K562 (cell line): ENCODE measurements around the gene ABLIM2. TPM values are rescaled to one million over a fixed set of nuclear protein-coding genes. Genes with fewer than 3 reads are reported as not detected.

Source experiments
- ATAC-seq: fragments of 200-7000 bp; cut with Tn5 transposase; 3 replicates; pipeline ENCODE4 v1.9.1; 2020; ENCODE audit warnings: moderate library complexity
- BruUV-seq: library from RNA; stranded (reverse); fragments of 400-500 nt; replicated peaks from 2 replicates; lab custom pipeline; 2021; lab: Mats Ljungman, UMichigan
- CTCF ChIA-PET: fragments of 300-600 bp; formaldehyde crosslinking; extraction: SDS; loops from one replicate; lab custom pipeline; 2021; ENCODE audit warnings: low intra/inter-chr PET ratio; lab: Yijun Ruan, JAX
- POLR2A ChIA-PET: fragments of 300-600, 350-650 bp; sonication (Branson Sonifier 250); formaldehyde crosslinking; extraction: SDS; loops from one replicate; lab custom pipeline; 2021; ENCODE audit warnings: antibody characterized with exemption, inconsistent platforms; lab: Yijun Ruan, JAX
- DNase-seq, 4 experiments: peaks; one replicate each; pipeline versions ENCODE4 v3.0.0 to v3.0.0-alpha.2; 2011 to 2018; ENCODE audit warnings: low spot score in 3 of 4, mixed read lengths in 3 of 4; ENCODE audit errors: extremely low read depth in 1 of 4
- FAIRE-seq: peaks from 2 replicates; lab custom pipeline; 2011; peaks lifted over from hg19 to GRCh38; lab: Jason Lieb, UNC
- H2AFZ ChIP-seq: 2 replicates; pipeline ENCODE4 v1.6.0; 2011; ENCODE audit warnings: low read depth, low read length, control low read depth, inconsistent platforms
- H3K27ac ChIP-seq: fragments of 200-600 bp; 3 replicates; pipeline ENCODE4 v1.8.0; 2011; ENCODE audit warnings: low read depth, mild to moderate bottlenecking, control low read depth, inconsistent platforms, low read length, moderate library complexity, mixed read lengths; ENCODE audit errors: extremely low read depth
- H3K27me3 ChIP-seq, 2 experiments: fragments of 300-600 bp in 1 of 2; 2 replicates in 1 of 2; 3 replicates in 1 of 2; pipeline versions ENCODE4 v1.6.0 to v1.8.0; 2011; ENCODE audit warnings: inconsistent platforms in 2 of 2, low read length in 2 of 2, mild to moderate bottlenecking in 1 of 2, mixed read lengths in 1 of 2, moderate library complexity in 1 of 2; ENCODE audit not compliant: control insufficient read depth in 2 of 2, insufficient read depth in 2 of 2
- H3K36me3 ChIP-seq: fragments of 300-600 bp; 3 replicates; pipeline ENCODE4 v1.8.0; 2011; ENCODE audit warnings: mild to moderate bottlenecking, low read length, inconsistent platforms; ENCODE audit not compliant: control insufficient read depth, insufficient read depth
- H3K4me1 ChIP-seq, 2 experiments: fragments of 200-600 bp in 1 of 2; replicated peaks in 1 of 2; 2 replicates in 1 of 2; 3 replicates in 1 of 2; pipeline versions ENCODE4 v1.5.1 to v1.8.0; 2011; ENCODE audit warnings: inconsistent platforms in 2 of 2, low read length in 2 of 2, mild to moderate bottlenecking in 1 of 2, mixed read lengths in 1 of 2, moderate library complexity in 1 of 2; ENCODE audit not compliant: control insufficient read depth in 2 of 2, insufficient read depth in 2 of 2
- H3K4me2 ChIP-seq: 2 replicates; pipeline ENCODE4 v1.6.1; 2011; ENCODE audit warnings: low read length, control low read depth, inconsistent platforms, mixed read lengths; ENCODE audit not compliant: insufficient read depth
- H3K4me3 ChIP-seq: fragments of 200-600 bp; sonication (generic), shearing (Covaris generic); 2 replicates; pipeline ENCODE4 v1.5.1; 2016; ENCODE audit warnings: control low read depth, inconsistent platforms
- H3K79me2 ChIP-seq: fragments of 200-600 bp; 3 replicates; pipeline ENCODE4 v1.8.0; 2011; ENCODE audit warnings: low read length, inconsistent platforms; ENCODE audit not compliant: control insufficient read depth, insufficient read depth
- H3K9ac ChIP-seq, 2 experiments: 2 replicates each; pipeline versions ENCODE4 v1.6.0 to v1.6.1; 2011; ENCODE audit warnings: low read depth in 2 of 2, low read length in 2 of 2, control low read depth in 1 of 2, inconsistent platforms in 1 of 2, mild to moderate bottlenecking in 1 of 2, mixed read lengths in 1 of 2; ENCODE audit not compliant: insufficient read depth in 1 of 2
- H3K9me1 ChIP-seq: one replicate; pipeline ENCODE4 v1.6.0; 2011; ENCODE audit warnings: inconsistent platforms, mild to moderate bottlenecking, low read length, moderate library complexity; ENCODE audit not compliant: control insufficient read depth, insufficient read depth
- H3K9me3 ChIP-seq: replicated peaks from 2 replicates; pipeline ENCODE4 v1.5.1; 2011; ENCODE audit warnings: low read depth, low read length, inconsistent platforms; ENCODE audit not compliant: control insufficient read depth, insufficient read depth
- H4K20me1 ChIP-seq: replicated peaks from 2 replicates; pipeline ENCODE4 v1.6.1; 2011; ENCODE audit warnings: low read length, inconsistent platforms, mixed read lengths; ENCODE audit not compliant: control insufficient read depth, insufficient read depth
- BHLHE40 ChIP-seq: IDR thresholded peaks from 2 replicates; pipeline ENCODE4 v1.6.1; 2011; ENCODE audit warnings: low read length, improper control_type of control experiment
- CBFB ChIP-seq: sonication (generic); formaldehyde crosslinking; IDR thresholded peaks from 2 replicates; pipeline ENCODE4 v1.4.0; 2020; ENCODE audit warnings: mild to moderate bottlenecking, missing genetic modification reagents
- CREB1 ChIP-seq, 2 experiments: sonication (generic) in 1 of 2; formaldehyde crosslinking in 1 of 2; IDR thresholded peaks; 2 replicates each; pipeline versions ENCODE4 v1.6.1 to v1.8.0; 2012 to 2022; ENCODE audit warnings: inconsistent platforms in 1 of 2, mild to moderate bottlenecking in 1 of 2, missing genetic modification reagents in 1 of 2, moderate library complexity in 1 of 2
- GTF2F1 ChIP-seq: IDR thresholded peaks from 2 replicates; pipeline ENCODE4 v1.6.1; 2011; ENCODE audit warnings: low read depth, low read length, improper control_type of control experiment
- KDM5B ChIP-seq: fragments of 200-600 bp; sonication (generic); IDR thresholded peaks from 2 replicates; pipeline ENCODE4 v1.6.1; 2012; ENCODE audit warnings: low read depth, mild to moderate bottlenecking, moderate library complexity, low read length, control low read depth, inconsistent platforms; ENCODE audit not compliant: insufficient replicate concordance
- NBN ChIP-seq: fragments of 450-650 bp; IDR thresholded peaks from 2 replicates; pipeline ENCODE4 v1.6.1; 2016; ENCODE audit warnings: low read depth, mild to moderate bottlenecking
- RBBP5 ChIP-seq: fragments of 200-600 bp; sonication (generic); IDR thresholded peaks from 2 replicates; pipeline ENCODE4 v1.6.1; 2012; ENCODE audit warnings: borderline replicate concordance, mild to moderate bottlenecking, low read length, control low read depth, inconsistent platforms; ENCODE audit not compliant: insufficient read depth, poor library complexity, severe bottlenecking
- RBFOX2 ChIP-seq: fragments of 200-400 bp; formaldehyde crosslinking; IDR thresholded peaks from 2 replicates; pipeline ENCODE4 v1.6.1; 2017; ENCODE audit warnings: low read depth, mild to moderate bottlenecking, low read length, moderate library complexity
- SRSF9 ChIP-seq: fragments of 200-400 bp; formaldehyde crosslinking; IDR thresholded peaks from 2 replicates; pipeline ENCODE4 v1.6.1; 2017; ENCODE audit warnings: low read depth, low read length, borderline replicate concordance
- WGBS: fragments of 100-300 bp; shearing (Covaris generic); methylation state at CpG from one replicate; pipeline ENCODE4 v1.1.6; 2016; ENCODE audit warnings: low coverage, mixed read lengths; ENCODE audit not compliant: insufficient coverage; ENCODE audit errors: missing lambda C conversion rate; 5-methylcytosine and 5-hydroxymethylcytosine counted together
- in situ Hi-C: fragments of 300-500 bp; cut with MboI; formaldehyde crosslinking; loops from 4 replicates; pipeline ENCODE4 v1.15.0; 2018; ENCODE audit warnings: inconsistent platforms, mixed read lengths
- intact Hi-C: fragments of 100-400 bp; cut with micrococcal nuclease; formaldehyde crosslinking; loops from 2 replicates; pipeline ENCODE4 v1.14.2; 2022
- polyA plus RNA-seq, 8 experiments: library from polyadenylated mRNA; depleted of rRNA in 4 of 8; stranded (reverse) in 5 of 8; unstranded in 3 of 8; fragments of >200 nt; fragmentation: Nextera tagmentation in 2 of 8; fragmentation: Illumina TruSeq in 1 of 8; extraction: Ambion mirVana in 2 of 8; extraction: Trizol in 1 of 8; gene quantifications; 2 replicates each; pipeline versions ENCODE4 v1.2.1 to v1.2.3, GENCODE V29; 2011 to 2014; ENCODE audit warnings: inconsistent platforms in 1 of 8, missing spikeins in 1 of 8
- total RNA-seq, 7 experiments: library from RNA; depleted of rRNA in 6 of 7; stranded (reverse); fragments of >200 nt in 6 of 7; fragmentation: Illumina TruSeq in 2 of 7; extraction: Trizol in 2 of 7; gene quantifications; 2 replicates each; pipeline versions ENCODE4 v1.2.1 to v1.2.3, GENCODE V29; 2011 to 2021; ENCODE audit warnings: low replicate concordance in 1 of 7
- TF ChIP-seq, protein P1 (sequence below): fragments of 250-450 bp; sonication (Bioruptor Pico); IDR thresholded peaks from 2 replicates; pipeline ENCODE4 v1.4.0; 2020; ENCODE audit warnings: borderline replicate concordance
- TF ChIP-seq, protein P2 (sequence below): sonication (generic); formaldehyde crosslinking; IDR thresholded peaks from 2 replicates; pipeline ENCODE4 v1.8.0; 2022; ENCODE audit warnings: mild to moderate bottlenecking, missing genetic modification reagents

The ABLIM2 gene
- total and polyA plus RNA-seq, 9 of the 15 experiments (the other 6 are each of a cell fraction or from before 2014, with no cell fraction given): not detected

DNA sequence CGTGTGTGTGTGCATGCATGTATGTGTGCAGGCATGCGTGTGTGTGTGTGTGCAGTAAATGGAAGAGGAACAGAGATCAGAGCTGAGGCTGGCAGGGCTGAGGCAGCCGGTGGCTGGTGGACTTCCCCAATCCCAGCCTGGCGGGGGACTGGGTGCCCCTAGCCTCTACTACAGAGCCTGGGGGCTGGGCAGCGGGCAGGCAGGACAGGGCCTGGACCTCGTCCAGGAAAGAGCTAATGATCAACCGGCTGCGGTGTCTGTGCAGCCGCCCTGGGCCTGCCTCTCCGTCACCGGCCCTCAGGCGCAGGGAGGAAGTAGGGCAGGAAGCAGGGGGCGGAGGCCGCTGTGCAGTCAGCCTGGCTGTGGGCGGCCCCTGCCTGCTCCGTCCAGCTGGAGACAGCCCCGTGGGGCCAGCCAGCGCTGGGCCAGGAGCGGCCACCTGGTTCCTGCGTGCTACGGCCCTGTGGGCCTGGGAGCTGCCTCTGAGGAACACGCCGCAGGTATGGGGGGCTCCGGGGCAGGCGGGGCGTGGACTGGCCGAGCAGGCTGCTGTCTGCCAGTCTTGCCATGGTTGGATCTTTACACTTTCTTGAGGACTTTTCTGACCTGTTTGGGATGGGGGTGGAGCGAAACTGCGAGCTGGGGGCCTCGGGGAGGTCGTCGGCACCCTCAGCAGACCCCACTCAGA is 40.4 kb upstream of the ABLIM2 start, which contains the start of gene SH3TC1 (continued):
- TF ChIP-seq CREB1 (IDR thresholded peaks at IDR 0.05) (no peak), CREB1 (CRISPR knock-in tag; IDR thresholded peaks at IDR 0.05) (peak; percentile 31; the same call in 1 of the 2 replicates), RBFOX2 (peak; percentile 44)

DNA sequence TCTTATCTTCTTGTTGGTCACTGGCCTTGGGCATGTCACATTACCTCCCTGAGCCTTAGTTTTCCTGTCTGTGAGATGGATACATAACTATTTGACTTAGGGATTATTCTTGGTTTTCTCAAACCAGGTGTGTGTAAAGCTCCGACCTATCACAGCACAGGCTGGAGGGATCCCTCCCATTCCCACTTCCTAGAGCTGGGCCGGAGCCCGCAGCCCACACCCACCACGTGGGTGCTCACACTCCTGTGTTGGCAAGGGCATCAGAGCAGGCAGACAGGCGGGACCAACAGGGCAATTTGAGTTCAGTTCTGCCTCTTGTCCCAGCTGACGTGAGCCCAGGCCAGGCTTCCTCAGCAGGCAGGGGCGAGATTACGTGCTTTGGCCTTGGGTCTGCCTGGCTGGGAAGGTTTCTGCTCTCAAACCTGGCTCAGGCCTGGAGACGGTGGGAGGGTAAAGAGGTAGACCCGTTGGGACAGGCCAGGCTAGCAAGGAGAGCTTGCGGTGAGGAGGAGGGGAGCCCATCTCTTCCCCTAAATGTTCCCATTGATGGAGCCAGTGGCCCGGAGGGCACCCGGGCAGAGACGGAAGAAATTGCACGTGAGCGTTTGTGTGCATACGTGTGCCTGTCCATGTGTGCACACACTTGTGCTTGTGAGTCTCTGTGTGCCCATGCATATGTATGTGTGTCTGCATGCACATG is 39.7 kb upstream of the ABLIM2 start:
- Histone ChIP-seq H3K36me3 (no peaks in the 10 kb centered on the region), H3K4me2 (no peak overlapping the region), H3K79me2 (no peaks in the 10 kb centered on the region), H3K4me1 (peaks cover 16 to 21% of the 10 kb centered on the region in 2 experiments), H3K27ac (no peak overlapping the region), H3K4me3 (no peak overlapping the region), H3K9me3 (no peaks in the 10 kb centered on the region), H3K9me1 (no peaks in the 10 kb centered on the region), H3K27me3 (peaks cover 0 to 60% of the 10 kb centered on the region in 2 experiments; a peak in 2 of 5 replicates), H2AFZ (peak overlapping the region; percentile 49; the same call in 1 of the 2 replicates), H3K9ac (no peak overlapping the region), H4K20me1 (no peaks in the 10 kb centered on the region; the same call in 1 of the 2 replicates)
- no peak for FAIRE-seq
- POLR2A ChIA-PET: interaction anchor here (0.6 to 1.7 kb wide), 5 partner anchors 9 to 22 kb away, joined by 3 to 5 read pairs (median 3); no protein-coding TSS in a partner anchor
- no peak for ATAC-seq
- 57% methylated on average over 17 of the region's 17 CpGs for WGBS
- in situ Hi-C loops (no loop called here), intact Hi-C loops (no loop called here)
- CTCF ChIA-PET: no interaction called here
- no peak for DNase-seq
- BruUV-seq: no TSS peak
- TF ChIP-seq, protein P1, sequence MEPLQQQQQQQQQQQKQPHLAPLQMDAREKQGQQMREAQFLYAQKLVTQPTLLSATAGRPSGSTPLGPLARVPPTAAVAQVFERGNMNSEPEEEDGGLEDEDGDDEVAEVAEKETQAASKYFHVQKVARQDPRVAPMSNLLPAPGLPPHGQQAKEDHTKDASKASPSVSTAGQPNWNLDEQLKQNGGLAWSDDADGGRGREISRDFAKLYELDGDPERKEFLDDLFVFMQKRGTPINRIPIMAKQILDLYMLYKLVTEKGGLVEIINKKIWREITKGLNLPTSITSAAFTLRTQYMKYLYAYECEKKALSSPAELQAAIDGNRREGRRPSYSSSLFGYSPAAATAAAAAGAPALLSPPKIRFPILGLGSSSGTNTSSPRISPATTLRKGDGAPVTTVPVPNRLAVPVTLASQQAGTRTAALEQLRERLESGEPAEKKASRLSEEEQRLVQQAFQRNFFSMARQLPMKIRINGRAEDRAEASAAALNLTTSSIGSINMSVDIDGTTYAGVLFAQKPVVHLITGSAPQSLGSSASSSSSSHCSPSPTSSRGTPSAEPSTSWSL (CRISPR knock-in tag): 0 out of 2 replicates have a peak, but pooled peaks have one; percentile 12
- no peak for TF ChIP-seq GTF2F1
- TF ChIP-seq KDM5B: no peak
- TF ChIP-seq RBBP5: no peak
- TF ChIP-seq, protein P2, sequence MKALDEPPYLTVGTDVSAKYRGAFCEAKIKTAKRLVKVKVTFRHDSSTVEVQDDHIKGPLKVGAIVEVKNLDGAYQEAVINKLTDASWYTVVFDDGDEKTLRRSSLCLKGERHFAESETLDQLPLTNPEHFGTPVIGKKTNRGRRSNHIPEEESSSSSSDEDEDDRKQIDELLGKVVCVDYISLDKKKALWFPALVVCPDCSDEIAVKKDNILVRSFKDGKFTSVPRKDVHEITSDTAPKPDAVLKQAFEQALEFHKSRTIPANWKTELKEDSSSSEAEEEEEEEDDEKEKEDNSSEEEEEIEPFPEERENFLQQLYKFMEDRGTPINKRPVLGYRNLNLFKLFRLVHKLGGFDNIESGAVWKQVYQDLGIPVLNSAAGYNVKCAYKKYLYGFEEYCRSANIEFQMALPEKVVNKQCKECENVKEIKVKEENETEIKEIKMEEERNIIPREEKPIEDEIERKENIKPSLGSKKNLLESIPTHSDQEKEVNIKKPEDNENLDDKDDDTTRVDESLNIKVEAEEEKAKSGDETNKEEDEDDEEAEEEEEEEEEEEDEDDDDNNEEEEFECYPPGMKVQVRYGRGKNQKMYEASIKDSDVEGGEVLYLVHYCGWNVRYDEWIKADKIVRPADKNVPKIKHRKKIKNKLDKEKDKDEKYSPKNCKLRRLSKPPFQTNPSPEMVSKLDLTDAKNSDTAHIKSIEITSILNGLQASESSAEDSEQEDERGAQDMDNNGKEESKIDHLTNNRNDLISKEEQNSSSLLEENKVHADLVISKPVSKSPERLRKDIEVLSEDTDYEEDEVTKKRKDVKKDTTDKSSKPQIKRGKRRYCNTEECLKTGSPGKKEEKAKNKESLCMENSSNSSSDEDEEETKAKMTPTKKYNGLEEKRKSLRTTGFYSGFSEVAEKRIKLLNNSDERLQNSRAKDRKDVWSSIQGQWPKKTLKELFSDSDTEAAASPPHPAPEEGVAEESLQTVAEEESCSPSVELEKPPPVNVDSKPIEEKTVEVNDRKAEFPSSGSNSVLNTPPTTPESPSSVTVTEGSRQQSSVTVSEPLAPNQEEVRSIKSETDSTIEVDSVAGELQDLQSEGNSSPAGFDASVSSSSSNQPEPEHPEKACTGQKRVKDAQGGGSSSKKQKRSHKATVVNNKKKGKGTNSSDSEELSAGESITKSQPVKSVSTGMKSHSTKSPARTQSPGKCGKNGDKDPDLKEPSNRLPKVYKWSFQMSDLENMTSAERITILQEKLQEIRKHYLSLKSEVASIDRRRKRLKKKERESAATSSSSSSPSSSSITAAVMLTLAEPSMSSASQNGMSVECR (CRISPR knock-in tag): 0 out of 2 replicates have a peak, but pooled peaks have one; percentile 5
- TF ChIP-seq SRSF9: no peak
- TF ChIP-seq BHLHE40: peak; percentile 6; the same call in 1 of the 2 replicates
- 0 out of 2 replicates have a peak, but pooled peaks have one; percentile 47 for TF ChIP-seq CBFB (CRISPR knock-in tag)
- no peak for TF ChIP-seq NBN
